ENCODE data around the gene SEC16B. TPM values are rescaled to one million over a fixed set of nuclear protein-coding genes. Genes with fewer than 3 reads are reported as not detected.

The SEC16B gene
- total RNA-seq, 3 donors from 2014 or later = 2.4 to 9.4 (median 4.7) TPM

DNA sequence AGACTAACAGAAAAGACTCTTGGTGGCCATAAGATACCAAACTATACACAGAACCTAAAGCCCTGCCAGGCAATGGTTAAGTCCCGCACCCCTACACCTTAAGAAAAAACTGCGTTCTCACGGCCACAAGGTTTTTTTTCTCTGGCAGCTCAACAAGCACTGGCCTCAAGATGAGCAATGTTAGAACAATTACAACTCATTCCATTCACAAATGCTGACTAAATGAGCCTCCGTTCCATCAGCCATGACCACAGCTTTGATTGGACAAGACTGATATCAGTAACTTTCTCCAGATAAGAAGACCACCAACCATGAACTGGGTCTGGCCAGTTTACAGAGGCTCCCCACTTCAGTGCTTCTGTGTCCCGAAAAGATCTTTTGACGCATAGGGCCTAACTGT, 31.9 kb downstream of the SEC16B start:
- ATAC-seq = no peak
- TF ChIP-seq, protein P1, sequence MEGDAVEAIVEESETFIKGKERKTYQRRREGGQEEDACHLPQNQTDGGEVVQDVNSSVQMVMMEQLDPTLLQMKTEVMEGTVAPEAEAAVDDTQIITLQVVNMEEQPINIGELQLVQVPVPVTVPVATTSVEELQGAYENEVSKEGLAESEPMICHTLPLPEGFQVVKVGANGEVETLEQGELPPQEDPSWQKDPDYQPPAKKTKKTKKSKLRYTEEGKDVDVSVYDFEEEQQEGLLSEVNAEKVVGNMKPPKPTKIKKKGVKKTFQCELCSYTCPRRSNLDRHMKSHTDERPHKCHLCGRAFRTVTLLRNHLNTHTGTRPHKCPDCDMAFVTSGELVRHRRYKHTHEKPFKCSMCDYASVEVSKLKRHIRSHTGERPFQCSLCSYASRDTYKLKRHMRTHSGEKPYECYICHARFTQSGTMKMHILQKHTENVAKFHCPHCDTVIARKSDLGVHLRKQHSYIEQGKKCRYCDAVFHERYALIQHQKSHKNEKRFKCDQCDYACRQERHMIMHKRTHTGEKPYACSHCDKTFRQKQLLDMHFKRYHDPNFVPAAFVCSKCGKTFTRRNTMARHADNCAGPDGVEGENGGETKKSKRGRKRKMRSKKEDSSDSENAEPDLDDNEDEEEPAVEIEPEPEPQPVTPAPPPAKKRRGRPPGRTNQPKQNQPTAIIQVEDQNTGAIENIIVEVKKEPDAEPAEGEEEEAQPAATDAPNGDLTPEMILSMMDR (IDR thresholded peaks at IDR 0.05) = no peak
- H3K9me3 ChIP-seq = no peaks in the 10 kb centered on the region
- intact Hi-C loops (cut with DNase I, micrococcal nuclease) = no loop called here
- DNase-seq = no peak
- H3K4me1 ChIP-seq (ENCODE audit: low read depth) = no peaks in the 10 kb centered on the region
- H3K4me3 ChIP-seq = no peak overlapping the region
- no peaks in the 10 kb centered on the region for H3K36me3 ChIP-seq (ENCODE audit: low read depth)

DNA sequence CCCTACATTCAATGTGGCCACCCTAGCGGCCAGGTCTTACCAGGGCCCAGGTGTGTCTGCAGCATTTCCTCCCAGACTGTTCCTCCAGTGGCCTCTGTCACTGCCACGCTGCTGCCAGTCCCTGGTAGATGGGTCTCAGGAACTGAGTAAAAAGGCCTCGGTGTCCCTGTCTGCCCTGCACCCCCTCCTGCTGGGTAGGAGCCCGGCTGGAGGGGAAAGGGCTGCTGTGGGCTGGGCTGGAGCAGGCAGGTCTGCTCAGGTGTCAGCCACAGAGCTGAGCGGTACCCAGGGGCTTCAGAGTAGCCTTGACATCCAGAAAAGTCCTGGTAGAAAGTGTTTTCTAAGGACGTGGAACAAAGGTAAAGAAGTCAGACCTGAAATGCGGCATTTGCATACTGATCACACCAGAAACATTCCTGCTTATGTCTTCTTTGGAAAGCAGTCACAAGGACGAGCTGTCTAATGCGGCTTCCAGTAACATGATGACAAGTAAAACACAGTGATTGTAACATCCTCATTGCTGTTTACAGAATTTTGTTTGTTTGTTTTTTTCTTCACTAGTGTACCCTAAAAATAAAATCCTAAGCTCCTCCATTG, 32.6 kb downstream of the SEC16B start:
- no peak for ATAC-seq

DNA sequence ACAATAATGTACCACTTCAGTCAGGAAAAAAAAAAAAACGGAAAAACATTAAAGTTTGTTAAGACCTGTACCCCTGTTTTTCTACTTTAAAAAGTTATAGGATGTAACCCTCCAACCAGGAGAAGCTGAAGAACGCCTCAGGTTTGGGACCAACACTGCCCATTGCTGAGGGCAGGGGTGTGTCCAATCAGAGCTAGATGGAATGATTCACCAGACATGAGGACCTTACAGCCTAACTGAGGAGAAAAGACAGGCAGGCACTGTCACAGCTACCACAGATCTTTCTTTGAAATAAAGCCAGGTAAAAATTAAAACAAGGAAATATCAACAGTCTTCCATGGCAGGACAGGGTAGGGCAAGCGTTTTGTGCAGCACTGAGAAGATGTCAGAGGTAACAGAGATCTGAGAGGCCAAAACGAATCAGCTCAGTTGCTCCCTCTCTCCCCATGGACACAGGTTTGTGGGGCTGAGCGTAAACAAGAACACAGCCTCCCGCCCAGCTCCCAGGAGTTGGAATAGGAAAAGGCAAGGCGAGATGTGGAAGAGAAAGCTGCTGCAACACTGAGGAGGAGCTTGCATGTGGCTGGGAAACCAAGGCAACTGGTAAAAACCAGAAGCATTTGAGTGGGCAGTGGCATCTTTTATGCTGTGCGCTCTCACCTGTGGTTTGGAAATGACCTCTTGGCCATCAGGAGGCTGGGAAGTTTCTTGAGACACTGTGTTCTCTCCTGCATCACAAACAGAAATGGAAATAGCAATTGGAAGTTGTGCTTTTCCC, 34.0 kb downstream of the SEC16B start:
- Histone ChIP-seq H3K4me3 (no peak overlapping the region), H3K9me3 (no peaks in the 10 kb centered on the region), H3K4me1 (ENCODE audit: low read depth) (no peaks in the 10 kb centered on the region), H3K36me3 (ENCODE audit: low read depth) (no peaks in the 10 kb centered on the region)
- ATAC-seq (no peak), DNase-seq (no peak)
- TF ChIP-seq, protein P1 (IDR thresholded peaks at IDR 0.05) = no peak
- intact Hi-C loops (cut with DNase I, micrococcal nuclease) = no loop called here

More for the DNA sequence above, 32.6 kb downstream of the SEC16B start:
- Histone ChIP-seq H3K9me3 (no peaks in the 10 kb centered on the region), H3K4me3 (no peak overlapping the region), H3K36me3 (ENCODE audit: low read depth) (no peaks in the 10 kb centered on the region), H3K4me1 (ENCODE audit: low read depth) (no peaks in the 10 kb centered on the region)
- intact Hi-C loops (cut with DNase I, micrococcal nuclease) = no loop called here
- DNase-seq = no peak
- TF ChIP-seq, protein P1 (IDR thresholded peaks at IDR 0.05) = no peak

DNA sequence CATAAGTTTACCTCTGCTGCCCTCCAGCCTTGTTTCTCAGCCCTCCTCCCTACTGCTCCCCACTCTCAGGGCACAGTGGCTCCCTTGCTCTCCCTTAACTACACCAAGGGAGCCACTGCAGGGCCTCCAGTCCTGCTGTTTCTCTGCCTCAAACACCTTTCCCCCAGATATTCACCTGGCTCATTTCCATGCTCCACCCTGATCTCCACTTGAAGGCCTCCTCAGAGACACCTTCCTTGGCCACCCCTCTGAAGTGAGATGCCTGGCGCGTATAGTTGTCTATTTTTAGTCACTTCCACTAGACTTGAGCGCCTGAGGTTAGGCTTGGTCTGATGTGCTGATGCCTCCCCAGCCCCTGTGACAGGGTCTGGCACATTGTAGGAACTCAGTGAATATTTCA, 34.9 kb downstream of the SEC16B start:
- DNase-seq (no peak), ATAC-seq (no peak)
- TF ChIP-seq, protein P1 (IDR thresholded peaks at IDR 0.05) = no peak
- Histone ChIP-seq H3K9me3 (no peaks in the 10 kb centered on the region), H3K36me3 (ENCODE audit: low read depth) (no peaks in the 10 kb centered on the region), H3K4me1 (ENCODE audit: low read depth) (no peaks in the 10 kb centered on the region), H3K4me3 (no peak overlapping the region)
- intact Hi-C loops (cut with DNase I, micrococcal nuclease) = no loop called here

DNA sequence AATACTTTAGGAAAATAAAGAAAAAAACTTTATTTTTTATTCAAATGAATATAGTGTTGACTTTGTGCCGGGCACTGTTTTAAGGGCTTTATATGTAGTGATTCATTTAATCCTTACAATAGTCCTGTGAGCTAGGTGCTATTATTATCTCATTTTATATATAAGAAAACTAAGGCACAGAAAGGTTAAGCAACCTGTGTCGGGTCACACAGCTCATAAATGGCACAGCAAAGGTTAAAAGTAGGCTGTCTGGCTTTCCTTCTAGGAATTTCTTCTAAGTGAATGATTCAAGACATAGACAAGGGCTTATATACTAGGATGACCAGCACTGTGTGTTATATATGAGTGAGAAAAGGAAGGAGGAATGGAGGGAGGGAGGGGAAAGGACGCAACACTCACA, 35.4 kb downstream of the SEC16B start:
- ATAC-seq (no peak), DNase-seq (no peak)
- Histone ChIP-seq H3K9me3 (no peaks in the 10 kb centered on the region), H3K4me1 (ENCODE audit: low read depth) (no peaks in the 10 kb centered on the region), H3K4me3 (no peak overlapping the region), H3K36me3 (ENCODE audit: low read depth) (no peaks in the 10 kb centered on the region)
- intact Hi-C loops (cut with DNase I, micrococcal nuclease) = no loop called here
- TF ChIP-seq, protein P1 (IDR thresholded peaks at IDR 0.05) = no peak

Measured in mucosa of descending colon (tissue), 3 donors.